Breast epithelium (tissue), 3 donors: Measurements from ENCODE around the gene SOD1.

Source experiments
- CTCF ChIP-seq, 3 donors: fragments of 450-650 bp; IDR thresholded peaks; one replicate each; pipeline ENCODE4 v1.5.1; 2016 to 2017; ENCODE audit warnings: antibody characterized with exemption in 3 of 3, mild to moderate bottlenecking in 3 of 3, moderate library complexity in 3 of 3
- POLR2AphosphoS5 ChIP-seq, 3 donors: sonication (generic); formaldehyde crosslinking; IDR thresholded peaks; one replicate each; pipeline ENCODE4 v1.6.1; 2017; ENCODE audit warnings: antibody characterized with exemption in 3 of 3

GRCh38 chr21:31660591-31660990 is 1.1 kb downstream of the SOD1 start:
- TF ChIP-seq CTCF (IDR thresholded peaks at IDR 0.05) (no peak), POLR2AphosphoS5 (IDR thresholded peaks at IDR 0.05) (no peak)
